ENCODE measurements around the gene MYRIP. TPM values are rescaled to one million over a fixed set of nuclear protein-coding genes. Genes with fewer than 3 reads are reported as not detected.

The MYRIP gene
- total RNA-seq, 1 donor from 2014 or later, result 0.53 TPM

DNA sequence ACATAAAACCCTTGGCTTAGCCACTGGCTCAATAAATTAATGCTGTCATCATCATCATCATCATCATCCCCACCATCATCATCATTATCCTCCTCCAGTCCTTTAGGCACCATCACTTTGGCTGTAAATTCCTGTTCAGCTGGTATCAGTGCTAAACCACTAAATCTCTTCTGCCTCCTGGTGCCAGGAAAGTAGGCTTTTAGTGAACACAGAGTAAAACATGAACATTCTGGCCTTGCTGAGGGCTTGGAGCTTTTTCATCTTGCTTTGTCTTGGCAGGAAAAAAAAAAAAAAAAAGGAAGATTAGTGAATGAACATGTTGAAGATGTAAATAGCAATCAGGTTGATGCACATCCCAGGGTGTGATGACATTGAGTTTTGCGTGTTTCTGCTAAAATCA is 432.8 kb downstream of the MYRIP start:
- peaks cover 3% of the 10 kb centered on the region for H3K27me3 Mint-ChIP-seq
- H3K36me3 Mint-ChIP-seq, result no peaks in the 10 kb centered on the region
- no peak for DNase-seq (ENCODE audit: extremely low spot score, unreplicated experiment)
- no peaks in the 10 kb centered on the region for H3K9me3 Mint-ChIP-seq
- H3K4me3 Mint-ChIP-seq, result no peak overlapping the region
- H3K4me1 Mint-ChIP-seq (ENCODE audit: unreplicated experiment), result no peaks in the 10 kb centered on the region
- TF ChIP-seq, protein P1, sequence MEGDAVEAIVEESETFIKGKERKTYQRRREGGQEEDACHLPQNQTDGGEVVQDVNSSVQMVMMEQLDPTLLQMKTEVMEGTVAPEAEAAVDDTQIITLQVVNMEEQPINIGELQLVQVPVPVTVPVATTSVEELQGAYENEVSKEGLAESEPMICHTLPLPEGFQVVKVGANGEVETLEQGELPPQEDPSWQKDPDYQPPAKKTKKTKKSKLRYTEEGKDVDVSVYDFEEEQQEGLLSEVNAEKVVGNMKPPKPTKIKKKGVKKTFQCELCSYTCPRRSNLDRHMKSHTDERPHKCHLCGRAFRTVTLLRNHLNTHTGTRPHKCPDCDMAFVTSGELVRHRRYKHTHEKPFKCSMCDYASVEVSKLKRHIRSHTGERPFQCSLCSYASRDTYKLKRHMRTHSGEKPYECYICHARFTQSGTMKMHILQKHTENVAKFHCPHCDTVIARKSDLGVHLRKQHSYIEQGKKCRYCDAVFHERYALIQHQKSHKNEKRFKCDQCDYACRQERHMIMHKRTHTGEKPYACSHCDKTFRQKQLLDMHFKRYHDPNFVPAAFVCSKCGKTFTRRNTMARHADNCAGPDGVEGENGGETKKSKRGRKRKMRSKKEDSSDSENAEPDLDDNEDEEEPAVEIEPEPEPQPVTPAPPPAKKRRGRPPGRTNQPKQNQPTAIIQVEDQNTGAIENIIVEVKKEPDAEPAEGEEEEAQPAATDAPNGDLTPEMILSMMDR (conservative IDR thresholded peaks at IDR 0.05), result no peak
- H3K27ac Mint-ChIP-seq, result no peak overlapping the region

DNA sequence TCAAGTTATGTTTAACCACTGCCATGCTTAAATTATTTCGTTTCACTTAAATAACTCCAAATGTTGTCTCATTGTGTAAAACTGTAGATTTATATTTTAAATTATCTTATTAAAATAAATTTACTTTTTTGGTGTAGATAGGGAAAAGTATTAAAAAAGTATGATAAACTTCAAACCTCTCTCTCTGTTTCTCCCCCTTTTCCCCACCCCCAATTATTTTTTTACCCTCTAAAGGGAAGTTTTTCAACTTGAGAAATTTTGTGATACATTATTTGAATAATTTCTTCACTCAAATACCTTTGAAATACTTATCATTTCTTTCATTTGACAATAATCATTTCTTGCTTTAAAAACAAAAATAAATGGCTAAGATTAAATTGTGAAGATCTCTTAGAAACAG is 433.2 kb downstream of the MYRIP start:
- no peaks in the 10 kb centered on the region for H3K4me1 Mint-ChIP-seq (ENCODE audit: unreplicated experiment)
- H3K9me3 Mint-ChIP-seq, result no peaks in the 10 kb centered on the region
- H3K27ac Mint-ChIP-seq, result no peak overlapping the region
- H3K36me3 Mint-ChIP-seq, result no peaks in the 10 kb centered on the region
- TF ChIP-seq, protein P1 (conservative IDR thresholded peaks at IDR 0.05), result no peak
- no peak for DNase-seq (ENCODE audit: extremely low spot score, unreplicated experiment)
- H3K27me3 Mint-ChIP-seq, result peaks cover 3% of the 10 kb centered on the region
- H3K4me3 Mint-ChIP-seq, result no peak overlapping the region

DNA sequence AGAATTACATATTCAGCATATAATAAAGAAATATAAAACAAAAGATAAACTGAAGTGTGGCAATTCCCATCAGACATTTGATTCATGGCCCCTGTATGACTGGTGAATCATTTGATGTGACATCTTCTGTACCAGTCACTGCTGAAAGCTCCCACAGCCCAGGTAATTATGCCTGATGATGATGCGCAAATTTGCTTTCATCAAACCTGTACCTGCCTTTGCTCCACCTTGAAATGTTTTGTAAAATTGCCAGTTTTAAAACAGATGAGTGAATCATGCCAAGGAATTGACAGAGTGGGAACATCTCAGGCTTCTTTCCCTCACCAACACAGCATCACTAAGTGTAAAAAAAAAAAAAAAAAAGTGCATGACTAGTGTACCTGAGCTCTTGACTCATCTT is 433.6 kb downstream of the MYRIP start:
- Mint-ChIP-seq H3K36me3 (no peaks in the 10 kb centered on the region), H3K4me3 (no peak overlapping the region), H3K4me1 (ENCODE audit: unreplicated experiment) (no peaks in the 10 kb centered on the region), H3K27me3 (peaks cover 5% of the 10 kb centered on the region), H3K9me3 (no peaks in the 10 kb centered on the region), H3K27ac (no peak overlapping the region)
- TF ChIP-seq, protein P1 (conservative IDR thresholded peaks at IDR 0.05), result no peak
- DNase-seq (ENCODE audit: extremely low spot score, unreplicated experiment), result no peak

DNA sequence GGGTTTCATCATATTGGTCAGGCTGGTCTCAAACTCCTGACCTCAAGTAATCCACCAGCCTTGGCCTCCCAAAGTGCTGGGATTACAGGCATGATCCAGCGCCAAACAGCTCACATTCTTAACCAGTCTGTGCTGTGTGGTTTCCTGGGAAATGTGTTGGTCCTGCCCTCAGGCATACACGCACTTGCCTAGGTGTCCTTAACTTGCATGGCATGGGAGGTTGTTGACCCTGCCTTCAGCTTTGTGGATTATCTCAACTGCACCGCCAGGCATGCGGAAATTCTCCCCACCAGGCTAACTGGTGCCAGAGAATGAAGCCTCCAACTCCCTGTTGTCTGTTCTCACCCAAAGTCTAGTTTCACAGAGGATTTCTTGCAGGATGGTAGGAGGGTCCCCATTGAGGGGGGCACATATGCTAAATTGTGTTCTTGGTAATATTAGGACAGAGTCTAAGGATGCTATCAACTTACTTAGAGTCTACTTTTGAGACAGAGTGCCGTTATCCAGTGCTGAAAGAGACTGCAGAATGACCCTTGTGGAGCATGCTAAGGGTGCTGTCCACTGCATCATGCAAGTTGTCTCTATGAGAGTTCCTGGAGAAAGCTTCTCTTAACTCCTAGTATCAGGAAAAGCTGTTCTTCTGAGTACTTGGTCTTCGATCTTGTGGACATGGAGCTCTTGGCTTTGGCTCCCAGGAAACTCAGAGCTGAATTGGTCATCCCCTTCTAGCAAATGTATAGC is 438.5 kb downstream of the MYRIP start:
- no peak for DNase-seq (ENCODE audit: extremely low spot score, unreplicated experiment)
- no peak overlapping the region for H3K4me3 Mint-ChIP-seq
- H3K27ac Mint-ChIP-seq, result no peak overlapping the region
- H3K27me3 Mint-ChIP-seq, result peaks cover 14% of the 10 kb centered on the region
- H3K9me3 Mint-ChIP-seq, result no peaks in the 10 kb centered on the region
- TF ChIP-seq, protein P1 (conservative IDR thresholded peaks at IDR 0.05), result no peak
- H3K4me1 Mint-ChIP-seq (ENCODE audit: unreplicated experiment), result no peaks in the 10 kb centered on the region
- H3K36me3 Mint-ChIP-seq, result no peaks in the 10 kb centered on the region

DNA sequence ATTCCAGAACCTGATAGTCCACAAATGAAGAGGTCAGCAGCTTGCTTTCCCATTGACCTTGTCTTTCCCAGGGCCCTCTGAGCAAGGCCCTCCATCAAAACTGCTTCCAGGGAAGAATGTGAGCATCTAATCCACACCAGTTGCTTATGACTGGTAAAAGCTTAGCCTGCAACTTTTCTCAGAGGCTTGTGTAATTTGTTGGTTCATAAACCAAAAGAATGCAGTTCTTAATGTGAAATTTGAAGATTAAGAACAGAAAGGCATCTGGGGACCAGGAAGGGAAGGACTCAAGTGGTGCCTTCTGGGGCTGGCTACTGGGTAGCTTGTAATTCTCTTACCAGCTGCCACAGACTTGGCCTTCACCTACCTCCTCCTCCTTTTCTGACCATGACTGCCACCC is 439.2 kb downstream of the MYRIP start:
- TF ChIP-seq, protein P1 (conservative IDR thresholded peaks at IDR 0.05), result no peak
- no peak for DNase-seq (ENCODE audit: extremely low spot score, unreplicated experiment)
- Mint-ChIP-seq H3K27me3 (peaks cover 14% of the 10 kb centered on the region), H3K9me3 (no peaks in the 10 kb centered on the region), H3K36me3 (no peaks in the 10 kb centered on the region), H3K4me3 (no peak overlapping the region), H3K4me1 (ENCODE audit: unreplicated experiment) (no peaks in the 10 kb centered on the region), H3K27ac (no peak overlapping the region)

Data from type B pancreatic cell (in vitro differentiated cells).